NK-92 treated with Interleukin-12 subunit alpha and Interleukin-12 subunit beta, amount 100 ng/mL, for 24 hours (cell line): ENCODE measurements around the gene SECTM1.

Source experiments
- DNase-seq: peaks from one replicate; lab custom pipeline; 2025; lab: John Stamatoyannopoulos, UW

The SECTM1 gene

DNA sequence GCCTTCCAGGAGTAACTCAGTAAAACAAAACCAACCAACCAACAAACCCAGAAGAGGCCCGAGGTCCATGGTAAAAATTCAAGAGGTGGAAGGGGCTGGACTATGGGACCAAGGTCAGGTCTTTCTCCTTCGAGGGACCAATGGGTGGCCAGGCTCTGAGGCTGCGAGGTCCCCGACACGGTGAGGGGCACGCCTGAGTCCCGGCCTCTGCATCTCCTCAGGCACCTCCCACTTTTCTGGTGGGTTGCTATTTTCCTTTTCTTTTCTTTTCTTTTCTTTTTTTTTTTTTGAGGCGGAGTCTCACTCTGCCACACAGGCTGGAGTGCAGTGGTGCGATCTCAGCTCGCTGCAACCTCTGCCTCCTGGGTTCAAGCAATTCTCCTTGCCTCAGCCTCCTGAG lies 34.1 kb downstream of the SECTM1 start:
- no peak for DNase-seq

DNA sequence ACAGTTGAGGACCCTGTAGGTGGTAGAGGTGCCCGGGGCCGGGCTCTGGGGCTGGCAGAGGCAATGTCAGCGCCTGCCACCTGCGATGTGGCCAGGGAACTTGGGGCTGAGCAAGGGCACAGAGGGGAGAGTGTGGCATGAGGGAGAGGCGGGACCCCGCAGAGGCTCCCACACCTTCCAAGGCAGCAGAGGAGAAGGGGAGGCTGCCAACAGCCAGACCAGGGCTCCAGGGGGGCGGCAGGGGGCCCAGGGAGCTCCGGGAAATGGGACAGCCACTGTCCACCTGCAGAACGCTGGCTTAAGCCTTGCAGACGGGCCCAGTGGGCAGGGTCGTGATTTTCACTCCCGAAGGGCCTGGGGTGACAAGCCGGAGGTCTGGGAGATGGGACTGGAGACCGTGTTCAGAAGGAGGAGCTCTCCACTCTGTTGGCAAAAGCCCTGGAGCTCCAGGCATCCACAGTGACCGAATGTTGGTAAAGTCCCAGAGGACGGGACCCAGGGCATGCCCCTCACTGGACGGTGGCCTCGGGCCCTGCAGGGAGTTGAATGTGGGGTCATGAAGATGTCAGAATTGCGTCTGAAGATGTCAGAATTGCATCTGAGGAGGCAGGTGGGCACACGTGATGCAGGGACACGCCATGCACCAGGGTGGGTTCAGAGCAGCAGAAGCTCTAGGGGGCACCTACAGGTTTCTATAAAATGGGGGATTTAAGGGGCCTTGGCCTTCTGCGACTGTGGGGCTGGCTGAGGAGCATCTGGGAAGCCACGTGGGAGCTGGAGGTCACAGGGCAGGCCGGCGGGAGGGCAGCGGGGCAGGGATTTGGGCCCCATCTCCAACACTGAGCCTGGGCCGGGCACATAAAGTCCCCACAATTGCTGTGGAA lies 34.8 kb downstream of the SECTM1 start:
- no peak for DNase-seq

DNA sequence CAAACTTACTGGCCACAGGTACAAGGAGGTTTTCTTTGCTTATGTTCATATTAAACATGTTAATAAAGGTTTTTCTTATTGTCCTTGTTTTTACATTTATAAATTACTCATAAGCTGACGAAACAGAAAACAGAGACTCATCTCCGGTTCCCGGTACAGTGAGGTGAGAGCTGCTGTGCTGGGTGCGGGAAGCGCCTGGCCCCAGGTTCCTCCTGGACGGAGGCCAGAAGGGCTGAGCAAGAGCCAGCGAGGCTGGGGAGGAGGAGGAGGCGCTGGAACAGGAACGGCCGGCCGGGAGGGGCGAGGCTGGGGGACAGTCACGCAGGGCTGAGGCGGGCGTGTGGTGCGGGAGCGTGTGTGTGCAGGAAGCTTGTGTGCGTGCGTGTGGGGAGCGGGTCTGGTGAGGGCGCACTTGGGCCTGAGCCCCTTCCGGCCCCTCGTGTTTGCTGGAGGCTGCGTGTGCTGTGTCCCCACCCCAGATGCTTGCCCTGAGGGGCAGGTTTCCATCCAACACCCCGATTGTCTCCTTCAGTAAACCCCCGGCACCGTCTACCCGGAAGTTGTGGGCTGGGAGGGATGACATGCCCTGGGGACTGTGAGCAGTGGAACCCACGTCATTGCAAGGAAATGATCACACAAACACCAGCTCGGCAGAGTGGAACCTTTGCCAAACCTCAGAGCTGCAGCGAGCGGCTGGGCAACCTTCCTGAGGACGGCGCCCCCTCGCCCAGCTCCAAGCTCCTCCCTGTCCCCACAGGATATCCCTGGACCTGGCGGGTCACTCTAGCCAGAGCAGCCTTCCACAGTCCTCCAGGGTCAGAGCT lies 35.6 kb downstream of the SECTM1 start:
- DNase-seq: peak; percentile 86

DNA sequence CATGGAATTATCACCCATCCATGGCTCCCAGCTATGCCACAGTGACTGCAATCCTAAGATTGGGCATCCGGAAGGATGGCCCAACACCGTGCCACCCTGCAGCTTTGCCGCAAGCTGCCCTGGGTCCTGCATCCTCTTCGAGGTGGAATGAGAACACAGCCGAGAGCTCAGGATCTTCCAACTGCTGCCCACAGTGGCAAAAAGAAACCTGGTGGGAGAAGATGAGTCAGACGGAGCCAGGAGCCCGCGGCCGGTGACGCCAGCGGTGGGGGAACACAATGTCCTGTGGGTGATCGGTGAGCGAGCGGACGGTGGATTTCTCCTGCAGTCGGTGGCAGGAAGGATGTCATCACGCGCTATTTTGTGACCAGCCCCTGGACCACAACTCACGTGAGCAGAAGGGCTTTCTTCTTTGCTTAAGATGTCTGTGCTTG lies 36.3 kb downstream of the SECTM1 start:
- peak; percentile 84 for DNase-seq

DNA sequence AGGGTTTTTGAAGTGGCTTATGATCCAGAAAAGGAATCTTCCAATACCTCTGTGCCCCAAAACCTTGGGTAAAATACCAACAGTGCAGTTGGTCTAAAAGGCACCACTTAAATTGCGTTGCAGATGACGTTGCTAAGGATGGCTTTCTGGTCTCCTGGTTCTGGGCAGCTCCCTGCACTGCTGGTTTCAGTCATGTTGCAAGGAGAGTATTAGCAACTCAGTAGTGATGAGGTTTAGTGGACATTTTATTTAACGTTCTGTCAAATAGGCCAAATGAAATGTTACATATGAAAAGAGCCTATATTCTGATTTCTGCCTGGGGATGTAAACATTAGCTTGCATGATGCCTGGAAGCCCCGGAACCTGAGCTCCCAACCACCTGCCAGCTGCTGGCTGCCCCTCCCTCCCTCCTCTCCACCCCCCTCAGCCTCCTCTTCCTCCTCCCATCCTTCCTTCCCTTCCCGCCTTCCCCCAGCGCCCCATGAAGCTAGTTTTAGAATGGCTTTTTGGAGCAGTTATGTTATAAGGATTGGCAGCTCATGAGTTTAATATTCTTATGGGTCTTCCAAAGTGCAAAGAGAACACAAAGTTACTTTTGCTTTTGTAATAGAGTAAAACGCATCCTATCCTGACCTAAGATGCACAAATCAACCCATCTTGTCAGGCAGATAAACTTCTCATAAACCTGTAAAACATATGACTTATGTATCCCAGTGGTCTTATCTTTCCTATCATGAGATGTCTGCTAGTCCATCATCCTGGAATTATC lies 36.9 kb downstream of the SECTM1 start:
- no peak for DNase-seq

DNA sequence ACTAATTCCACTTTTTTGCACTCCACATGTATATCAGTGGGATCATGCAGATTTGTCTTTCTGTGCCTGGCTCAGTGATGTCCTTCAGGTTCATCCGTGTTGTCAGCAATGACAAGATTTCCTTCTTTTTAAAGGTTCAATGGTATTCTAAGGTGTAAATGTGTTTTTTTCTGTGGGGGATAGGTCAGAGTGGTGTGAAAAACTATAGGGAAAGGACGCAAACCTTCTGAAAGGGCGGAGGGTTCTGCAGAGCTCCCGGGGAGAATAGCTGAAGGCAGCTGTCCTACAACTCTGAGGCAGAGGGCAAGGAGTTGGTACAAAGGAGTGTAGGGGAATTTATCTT lies 38.1 kb downstream of the SECTM1 start:
- no peak for DNase-seq

DNA sequence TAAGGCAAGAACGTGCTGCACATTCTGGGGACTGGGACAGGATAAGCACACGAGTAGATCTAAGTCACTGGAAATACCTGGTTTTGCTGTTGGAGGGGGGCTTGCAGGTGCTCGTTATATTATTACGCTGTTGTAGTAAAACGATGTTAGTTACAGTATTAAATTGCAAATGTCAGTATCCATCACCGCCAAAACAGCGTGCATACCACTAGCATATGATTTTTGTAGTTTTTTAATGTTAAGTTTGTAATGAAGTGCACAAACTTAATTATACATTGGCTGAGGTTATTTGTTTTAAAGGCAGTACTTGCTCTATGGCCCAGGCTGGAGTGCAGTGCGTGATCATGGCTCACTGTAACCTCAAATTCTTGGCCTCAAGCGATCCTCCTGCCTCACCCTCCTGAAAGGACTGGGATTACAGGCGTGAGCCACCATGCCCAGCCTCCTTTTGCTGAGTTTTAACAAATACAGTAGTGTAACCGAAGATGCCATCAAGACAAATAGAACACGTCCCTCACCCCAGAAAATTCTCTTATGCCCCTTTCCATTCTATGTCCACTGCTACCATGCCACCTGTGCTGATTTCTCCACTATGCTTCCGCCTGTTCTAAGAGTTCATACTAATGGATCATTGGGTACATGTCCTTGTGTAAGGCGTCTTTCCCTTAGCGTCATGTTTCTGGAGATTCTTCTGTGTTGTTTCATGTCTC lies 39.3 kb downstream of the SECTM1 start:
- DNase-seq: no peak

DNA sequence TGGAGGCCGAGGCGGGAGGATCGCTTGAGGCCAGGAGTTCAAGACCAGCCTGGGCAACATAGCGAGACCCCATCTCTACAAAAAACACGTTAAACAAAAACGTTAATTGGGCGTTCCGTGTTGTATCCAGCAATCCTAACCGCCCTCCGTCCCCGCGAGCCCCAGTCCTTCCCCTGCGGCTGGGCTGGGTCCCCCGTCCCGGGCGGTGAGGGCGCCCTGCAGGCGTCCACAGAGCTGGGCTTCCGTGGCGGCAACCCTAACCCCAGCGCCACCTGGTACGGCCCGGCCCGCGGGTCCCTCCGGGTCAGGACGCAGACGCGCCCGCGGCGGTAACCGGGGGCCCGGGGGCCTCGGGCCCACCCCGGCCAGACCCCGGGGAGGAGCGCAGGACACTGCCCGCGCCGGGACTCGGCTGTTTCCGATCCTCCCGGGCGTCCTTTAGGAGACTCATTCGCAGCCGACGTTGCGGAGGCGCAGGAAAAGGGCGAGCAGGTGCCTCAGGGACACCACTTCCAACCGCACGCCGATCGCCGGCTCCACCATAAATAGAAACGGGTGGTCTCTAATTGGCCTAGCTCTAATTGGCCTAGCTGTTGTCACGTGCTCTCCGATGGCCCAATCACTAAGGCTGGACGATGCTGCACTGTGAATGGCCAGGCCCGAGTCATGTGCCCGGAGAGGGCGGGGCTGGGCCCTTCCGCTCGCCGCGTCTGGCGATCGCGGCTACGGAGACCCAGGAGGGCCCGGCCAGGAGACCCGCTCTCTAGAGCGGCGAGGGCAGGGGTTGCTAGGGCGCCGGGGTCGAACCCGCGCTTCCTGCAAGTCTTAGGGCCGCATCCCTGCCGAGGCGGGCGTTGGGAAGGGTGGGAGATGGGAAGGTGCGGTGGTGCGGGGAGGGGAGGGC lies 41.1 kb downstream of the SECTM1 start:
- peak; percentile 95 for DNase-seq

DNA sequence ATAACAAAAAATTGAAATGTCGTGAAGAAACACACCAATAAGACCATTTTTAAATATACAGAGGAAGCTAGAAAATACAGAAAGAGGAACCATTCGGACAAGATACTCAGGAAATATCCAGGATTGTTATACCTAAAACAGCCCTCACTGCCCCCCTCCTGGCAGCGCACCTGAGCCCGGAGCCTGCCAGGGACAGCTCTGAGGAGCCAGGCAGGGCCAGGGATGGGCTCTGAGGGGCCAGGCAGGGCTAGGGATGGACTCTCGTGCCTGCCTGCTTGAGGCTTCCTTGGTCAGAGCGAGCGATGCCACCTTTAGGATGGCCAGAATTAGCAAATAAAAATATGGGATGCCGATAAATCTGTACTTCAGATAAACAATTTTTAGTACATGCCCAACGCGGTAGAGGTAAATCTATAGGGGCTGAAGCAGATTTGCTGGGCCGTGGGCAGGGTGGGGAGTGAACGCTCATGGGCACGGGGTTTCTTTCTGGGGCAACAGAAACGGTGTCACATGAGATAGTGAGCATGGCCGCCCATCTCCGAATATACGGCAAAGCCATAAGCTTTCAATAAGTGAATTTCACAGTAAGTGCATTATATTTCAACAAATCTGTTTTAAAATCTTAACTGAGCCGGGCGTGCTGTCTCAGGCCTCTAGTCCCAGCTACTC lies 41.9 kb downstream of the SECTM1 start:
- no peak for DNase-seq

DNA sequence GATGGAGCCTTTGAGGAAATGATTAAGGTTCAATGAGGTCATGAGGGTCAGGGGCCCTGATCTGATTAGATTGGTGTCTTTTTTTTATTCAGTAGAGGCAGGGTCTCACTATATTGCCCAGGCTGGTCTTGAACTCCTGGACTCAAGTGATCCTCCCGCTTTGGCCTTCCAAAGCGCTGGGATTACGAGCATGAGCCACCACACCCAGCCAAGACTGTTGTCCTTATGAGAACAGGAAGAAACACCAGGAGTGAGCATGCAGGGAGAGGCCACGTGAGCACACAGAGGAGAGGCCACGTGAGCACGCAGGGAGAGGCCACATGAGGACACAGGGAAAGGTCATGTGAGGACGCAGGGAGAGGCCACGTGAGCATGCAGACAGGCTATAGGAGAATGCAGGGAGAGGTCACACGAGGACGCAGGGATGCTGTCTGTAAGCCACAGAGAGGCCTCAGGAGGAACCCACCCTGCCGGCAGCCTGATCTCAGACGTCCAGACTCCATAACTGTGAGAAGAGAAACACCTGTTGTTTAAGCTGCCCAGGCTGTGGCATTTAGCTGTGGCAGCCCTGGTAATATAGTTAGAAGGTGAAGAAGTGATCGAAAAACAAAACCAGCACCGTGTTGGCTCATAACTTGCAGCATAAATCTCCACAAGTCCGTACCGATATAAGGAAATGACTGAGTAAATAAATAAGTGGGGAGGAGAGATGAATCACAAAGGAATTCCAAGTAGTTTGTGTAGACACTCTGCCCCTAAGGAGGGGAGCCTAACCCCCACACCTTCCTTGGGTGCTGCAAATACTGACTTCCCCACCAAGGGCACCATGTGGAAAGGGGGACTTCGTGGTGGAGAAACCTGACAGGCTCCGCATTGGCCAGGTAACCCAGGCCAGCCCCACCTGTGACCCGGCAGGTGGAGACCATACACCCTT lies 45.4 kb downstream of the SECTM1 start:
- no peak for DNase-seq

DNA sequence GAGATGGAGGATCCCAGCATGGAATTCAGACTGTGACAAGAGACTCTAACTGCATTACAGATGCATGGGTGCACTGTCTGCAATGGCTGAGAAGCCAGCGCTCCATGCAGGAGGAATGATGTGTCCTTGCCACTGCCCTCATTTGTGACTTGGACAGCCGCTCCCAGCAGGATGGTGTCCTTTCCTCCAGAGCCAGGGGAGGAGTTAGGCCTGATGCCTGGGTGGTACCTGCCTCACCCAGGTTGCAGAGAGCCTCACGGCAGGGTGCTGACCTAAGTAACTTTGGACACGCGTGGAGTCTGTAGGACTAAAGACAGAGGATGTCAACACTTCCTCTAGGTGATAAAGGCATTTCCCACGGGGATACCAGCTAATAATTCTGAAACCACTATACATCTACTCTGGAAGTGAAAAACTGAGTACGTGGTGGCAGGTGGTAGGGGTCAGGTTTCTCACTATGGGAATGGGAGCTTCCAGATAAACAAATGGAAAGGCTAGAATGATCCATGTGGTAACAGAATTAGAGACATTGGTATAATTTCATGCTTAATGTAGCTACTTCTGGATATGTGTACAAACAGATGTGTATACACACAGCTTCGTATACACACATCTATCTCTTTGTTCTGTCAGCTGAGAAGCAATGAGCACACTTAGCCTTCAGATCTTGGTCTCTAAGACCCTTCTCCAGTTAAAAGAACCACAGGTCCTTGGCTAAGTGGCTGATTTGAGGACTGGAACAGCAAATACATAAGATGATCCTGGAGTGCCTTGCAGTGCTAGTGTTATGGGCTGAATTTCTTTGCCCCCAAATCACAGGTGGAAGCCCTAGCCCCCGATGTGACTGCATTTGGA lies 46.3 kb downstream of the SECTM1 start:
- DNase-seq: no peak

DNA sequence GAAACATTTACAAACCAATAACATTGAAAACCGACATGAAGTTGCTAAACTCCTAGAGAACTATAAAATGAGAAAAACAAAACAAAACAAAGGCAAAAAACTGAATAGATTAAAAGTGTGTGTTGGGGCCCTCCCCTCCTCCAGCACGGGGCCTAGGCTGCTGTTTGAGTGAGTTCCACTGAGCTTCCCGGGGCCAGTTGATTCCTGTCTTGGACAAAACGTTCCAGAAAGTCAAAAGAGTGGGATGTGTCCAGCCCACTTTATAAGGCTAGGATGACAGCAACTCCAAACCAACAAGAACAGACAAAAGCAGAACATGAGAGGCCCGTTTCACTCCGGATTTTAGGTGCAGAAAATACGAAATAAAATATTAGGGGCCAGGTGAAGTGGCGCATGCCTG lies 48.4 kb downstream of the SECTM1 start:
- no peak for DNase-seq

DNA sequence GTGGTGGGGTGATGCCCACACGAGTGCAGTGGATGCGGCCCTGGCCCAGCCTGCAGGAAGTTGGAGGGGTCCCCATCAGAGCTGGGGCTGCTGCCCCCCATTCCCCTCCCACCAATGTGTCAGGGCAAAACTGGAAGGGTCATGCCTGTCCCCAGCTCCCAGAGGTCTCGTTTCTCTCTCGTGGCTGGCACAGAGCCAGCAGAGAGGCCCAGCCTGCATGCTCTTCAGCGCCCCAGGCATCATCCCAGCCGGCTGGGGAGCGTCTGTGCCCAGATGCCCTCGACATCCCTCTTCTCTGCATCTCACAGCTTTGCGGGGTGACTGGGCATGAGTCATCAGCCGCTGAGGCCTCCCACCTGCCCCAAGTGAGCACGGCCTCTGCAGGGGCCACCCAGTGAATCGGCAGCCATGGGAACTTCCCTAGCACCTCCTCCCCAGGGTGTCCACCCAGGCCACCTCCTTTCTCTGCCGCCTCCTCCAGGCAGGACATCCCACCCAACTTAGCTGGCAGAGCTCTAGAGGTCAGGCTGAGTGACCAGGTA lies 50.3 kb downstream of the SECTM1 start:
- no peak for DNase-seq

DNA sequence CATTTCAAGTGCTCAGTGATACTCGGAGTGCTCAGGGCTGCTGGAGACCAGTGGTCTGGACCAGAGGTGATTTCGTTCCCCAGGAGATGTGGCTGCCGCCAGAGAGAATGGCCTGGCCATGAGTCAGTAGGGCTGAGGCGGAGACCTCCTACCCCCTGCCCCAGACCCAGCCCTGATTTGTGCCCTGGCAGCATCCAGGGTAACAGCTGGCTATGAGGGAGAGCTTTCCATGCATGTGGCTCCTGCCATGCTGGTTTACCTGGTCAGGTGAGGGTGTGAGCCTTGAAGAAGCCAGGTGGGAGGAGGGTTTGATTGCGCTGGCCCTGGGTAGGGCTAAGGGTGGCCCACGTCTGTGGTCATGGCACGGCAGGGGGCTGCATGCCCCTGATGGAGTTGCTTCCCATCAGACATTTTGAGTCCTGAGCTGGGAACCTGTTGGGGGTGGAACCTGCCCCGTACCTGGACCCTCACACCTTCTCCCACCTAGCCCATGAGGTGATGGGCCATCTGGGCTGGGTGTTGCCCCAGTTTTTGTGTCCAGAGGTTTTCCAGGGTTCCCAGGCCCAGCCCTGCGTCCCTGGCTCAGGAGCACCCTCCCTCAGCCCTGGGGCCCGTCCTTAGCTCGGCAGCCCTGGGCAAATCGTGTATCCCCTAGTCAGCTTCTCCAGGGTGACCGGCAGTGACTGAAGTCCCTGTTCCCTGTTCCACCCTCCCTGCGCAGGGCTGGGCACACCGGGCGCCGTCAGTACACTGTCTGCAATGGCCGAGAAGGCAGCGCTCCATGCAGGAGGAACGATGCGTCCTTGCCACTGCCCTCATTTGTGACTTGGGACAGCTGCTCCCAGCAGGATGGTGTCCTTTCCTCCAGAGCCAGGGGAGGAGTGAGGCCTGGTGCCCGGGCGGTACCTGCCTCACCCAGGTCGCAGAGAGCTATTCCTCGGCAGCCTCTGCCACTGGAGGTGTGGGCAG lies 51.0 kb downstream of the SECTM1 start:
- no peak for DNase-seq

DNA sequence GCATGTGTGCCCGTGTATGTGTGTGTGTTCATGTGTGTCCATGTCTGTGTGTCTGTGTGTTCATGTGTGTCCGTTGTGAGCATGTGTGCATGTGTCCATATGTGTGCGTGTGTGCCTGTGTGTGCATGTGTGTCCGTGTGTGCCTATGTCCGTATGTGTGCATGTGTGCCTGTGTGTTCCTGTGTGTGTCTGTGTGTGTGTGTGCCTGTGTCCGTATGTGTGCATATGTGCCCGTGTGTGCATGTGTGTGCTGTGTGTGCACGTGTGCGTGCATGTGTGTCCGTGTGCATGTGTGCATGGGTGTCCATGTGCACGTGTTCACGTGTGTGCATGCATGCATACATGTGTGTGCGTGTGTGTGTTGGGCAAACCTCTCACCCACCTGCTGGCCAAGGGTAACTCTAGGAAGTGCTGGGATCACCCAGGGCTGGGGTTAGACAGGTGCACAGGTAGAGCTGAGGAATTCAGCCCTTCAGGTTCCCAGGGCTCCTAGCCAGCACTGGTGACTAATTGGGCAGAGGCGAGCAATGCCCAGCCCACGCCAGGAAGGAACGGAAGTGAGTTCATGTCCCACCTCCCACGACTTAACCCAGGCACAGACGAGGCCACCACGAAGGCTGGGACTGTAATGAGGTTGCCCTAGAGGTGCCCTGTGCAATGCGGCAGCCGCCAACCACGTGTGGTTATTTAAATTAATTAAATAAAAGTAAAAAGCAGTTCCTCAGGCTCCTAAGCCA lies 51.9 kb downstream of the SECTM1 start:
- no peak for DNase-seq

DNA sequence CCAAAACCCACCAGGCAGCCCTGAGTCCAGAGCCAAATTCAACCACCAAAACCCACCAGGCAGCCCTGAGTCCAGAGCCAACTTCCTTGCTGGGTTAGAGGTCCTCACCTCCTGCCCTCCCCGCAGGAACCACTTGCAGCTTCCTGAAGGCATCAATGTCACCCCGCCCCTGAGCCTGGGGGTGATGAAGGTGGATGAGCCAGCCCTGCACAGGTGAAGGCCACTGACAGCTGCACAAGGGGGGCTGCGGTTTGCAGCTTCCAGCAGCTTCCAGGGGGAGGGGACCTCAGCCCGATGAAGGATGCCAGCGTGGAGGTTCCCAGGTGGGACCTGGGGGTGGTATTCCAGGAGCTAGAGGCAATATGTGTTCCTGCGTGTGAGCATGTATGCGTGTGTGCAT lies 52.5 kb downstream of the SECTM1 start:
- no peak for DNase-seq
